ENCODE results near the gene FHL1. TPM values are rescaled to one million over a fixed set of nuclear protein-coding genes. Genes with fewer than 3 reads are reported as not detected.

FHL1 gene
- total and polyA plus RNA-seq, 2 of the 4 experiments (the other 2 are of a cell fraction): 69.4 to 72.9 TPM

GRCh38 chrX:136211766-136212556 lies 64.6 kb downstream of the FHL1 start:
- Histone ChIP-seq H3K4me1 (ENCODE audit: control insufficient read depth, insufficient read depth, low read length) (peaks cover 12% of the 10 kb centered on the region), H2AK9ac (replicated peaks; ENCODE audit: low read depth, low read length, poor library complexity) (no peak overlapping the region), H3K36me3 (ENCODE audit: control insufficient read depth, insufficient read depth, low read length) (peaks cover 30% of the 10 kb centered on the region), H2AK5ac (ENCODE audit: low read depth, low read length) (no peak overlapping the region), H3K79me1 (ENCODE audit: low read depth in 1 of 2, low read length in 2 of 2) (no peaks in the 10 kb centered on the region), H3K4ac (ENCODE audit: low read depth, low read length) (peak overlapping the region; percentile 27; the same call in 1 of the 2 replicates), H3K18ac (ENCODE audit: low read depth, low read length) (no peak overlapping the region), H4K91ac (ENCODE audit: insufficient read depth, low read depth, low read length) (no peak overlapping the region), H4K20me1 (ENCODE audit: insufficient read depth, low read length) (no peaks in the 10 kb centered on the region; the same call in 1 of the 2 replicates), H4K5ac (ENCODE audit: low read depth, low read length) (no peak overlapping the region), H3K9me1 (ENCODE audit: insufficient read depth, low read length) (peaks cover 10% of the 10 kb centered on the region), H3K4me3 (ENCODE audit: insufficient read depth, low read depth, low read length) (no peak overlapping the region), H3K23ac (ENCODE audit: low read depth, low read length) (no peak overlapping the region), H2BK120ac (ENCODE audit: low read depth, low read length) (no peak overlapping the region; the same call in 1 of the 2 replicates), H2BK5ac (ENCODE audit: low read depth, low read length, poor library complexity, severe bottlenecking) (no peak overlapping the region), H3K4me2 (ENCODE audit: low read depth, low read length) (no peak overlapping the region), H3K56ac (ENCODE audit: extremely low read depth, insufficient read depth, low read length) (no peak overlapping the region), H4K8ac (ENCODE audit: low read depth in 2 of 2, low read length in 2 of 2) (no peak overlapping the region), H3K27ac (ENCODE audit: insufficient read depth, low read length) (no peak overlapping the region), H2AFZ (replicated peaks; ENCODE audit: low read length, poor library complexity) (no peak overlapping the region), H3K27me3 (ENCODE audit: control insufficient read depth, insufficient read depth, low read length) (no peaks in the 10 kb centered on the region; the same call in 1 of the 2 replicates), H3K14ac (replicated peaks; ENCODE audit: low read depth, low read length) (no peak overlapping the region), H2BK20ac (ENCODE audit: low read depth, low read length) (no peak overlapping the region), H3K9ac (ENCODE audit: low read depth, low read length) (no peak overlapping the region), H2BK15ac (ENCODE audit: low read depth, low read length) (no peak overlapping the region), H3K9me3 (ENCODE audit: control insufficient read depth, insufficient read depth, low read length) (no peaks in the 10 kb centered on the region)
- DNase-seq: no peak
- TF ChIP-seq SMC3 (IDR thresholded peaks at IDR 0.05; ENCODE audit: low read depth, low read length): no peak
- TF ChIP-seq RFX5 (IDR thresholded peaks at IDR 0.05; ENCODE audit: low read depth, low read length): no peak
- TF ChIP-seq RCOR1 (IDR thresholded peaks at IDR 0.05; ENCODE audit: insufficient replicate concordance, low read length): no peak
- no peak for TF ChIP-seq MXI1 (IDR thresholded peaks at IDR 0.05; ENCODE audit: borderline replicate concordance, low read depth, low read length)
- no peak for TF ChIP-seq BHLHE40 (IDR thresholded peaks at IDR 0.05; ENCODE audit: low read depth, low read length)
- no peak for TF ChIP-seq MAZ (IDR thresholded peaks at IDR 0.05; ENCODE audit: borderline replicate concordance, low read depth, low read length)
- TF ChIP-seq POLR2A (IDR thresholded peaks at IDR 0.05; ENCODE audit: low read depth, low read length): no peak
- no peak for TF ChIP-seq CEBPB (IDR thresholded peaks at IDR 0.05; ENCODE audit: low read depth, low read length)
- TF ChIP-seq ELK1 (IDR thresholded peaks at IDR 0.05; ENCODE audit: borderline replicate concordance, low read depth, low read length): no peak
- TF ChIP-seq CTCF (conservative IDR thresholded peaks at IDR 0.05; ENCODE audit: low read depth, low read length): no peak
- no peak for TF ChIP-seq NFE2L2 (IDR thresholded peaks at IDR 0.05; ENCODE audit: low read depth, low read length)
- TF ChIP-seq CHD1 (IDR thresholded peaks at IDR 0.05; ENCODE audit: low read depth, low read length): no peak
- TF ChIP-seq USF2 (IDR thresholded peaks at IDR 0.05; ENCODE audit: low read depth, low read length): no peak
- no peak for TF ChIP-seq FOS (IDR thresholded peaks at IDR 0.05; ENCODE audit: low read depth, low read length)
- in situ Hi-C loops (cut with MboI; ENCODE audit: low sequenced_read_pairs): no loop called here
- POLR2A ChIA-PET (ENCODE audit: unreplicated experiment): interaction anchor here (0.5 kb wide), 1 partner anchor 90 kb away, joined by 3 read pairs; no protein-coding TSS in a partner anchor
- BruUV-seq (replicated peaks): no TSS peak
- ATAC-seq (ENCODE audit: low read depth): no peak
- CTCF ChIA-PET: no interaction called here
- dilution Hi-C loops (cut with HindIII; ENCODE audit: low sequenced_read_pairs, unreplicated experiment): no loop called here
- intact Hi-C loops (cut with micrococcal nuclease): no loop called here
- WGBS, 2 experiments (ENCODE audit: extremely low coverage in 2 of 2, insufficient read length in 1 of 2): 92% methylated on average over 4 of the region's 11 CpGs; no CpG with 5 or more reads in 1 of the 2 experiments
